ENCODE measurements around the gene BLOC1S5. TPM values are rescaled to one million over a fixed set of nuclear protein-coding genes. Genes with fewer than 3 reads are reported as not detected.

The BLOC1S5 gene
- total and polyA plus RNA-seq, 2 of the 8 experiments (the other 6 are each of a cell fraction or from before 2014, with no cell fraction given): 3.4 to 17.2 TPM

- Histone ChIP-seq H3K79me2 (ENCODE audit: control insufficient read depth in 1 of 2, insufficient read depth in 2 of 2, low read length in 2 of 2) (no peaks in the 10 kb centered on the region), H2BK20ac (ENCODE audit: low read length) (no peak overlapping the region), H3K56ac (replicated peaks; ENCODE audit: insufficient read length, low read depth, low read length) (no peak overlapping the region), H3K4ac (replicated peaks; ENCODE audit: insufficient read length, low read depth, low read length) (no peak overlapping the region), H3K4me2 (ENCODE audit: insufficient read depth in 1 of 2, low read depth in 2 of 2, low read length in 2 of 2) (no peak overlapping the region), H2BK5ac (ENCODE audit: low read depth, low read length) (no peak overlapping the region), H2AK5ac (ENCODE audit: low read depth, low read length) (no peak overlapping the region), H3K36me3 (ENCODE audit: control insufficient read depth in 2 of 4, insufficient read depth in 4 of 4, low read length in 3 of 4) (no peaks in the 10 kb centered on the region), H3K4me1 (replicated peaks in 1 of 4; ENCODE audit: control insufficient read depth in 3 of 4, insufficient read depth in 4 of 4, low read length in 3 of 4) (no peaks in the 10 kb centered on the region), H4K8ac (ENCODE audit: extremely low read depth, insufficient read depth, low read length) (no peak overlapping the region), H3K27me3 (replicated peaks in 1 of 4; ENCODE audit: control insufficient read depth in 3 of 4, extremely low read depth in 1 of 4, insufficient read depth in 3 of 4, low read length in 3 of 4) (no peaks in the 10 kb centered on the region), H3K23ac (ENCODE audit: insufficient read length) (no peak overlapping the region), H2BK120ac (replicated peaks; ENCODE audit: low read depth, low read length) (no peak overlapping the region), H2BK12ac (ENCODE audit: low read depth, low read length) (no peak overlapping the region), H3K79me1 (ENCODE audit: low read depth, low read length) (no peaks in the 10 kb centered on the region), H4K5ac (ENCODE audit: insufficient read length, low read depth, low read length) (no peak overlapping the region), H3K9ac (replicated peaks in 1 of 4; ENCODE audit: extremely low read depth in 1 of 4, low read depth in 3 of 4, low read length in 3 of 4) (no peak overlapping the region), H3K23me2 (ENCODE audit: low read depth, low read length) (no peaks in the 10 kb centered on the region), H2BK15ac (ENCODE audit: low read length) (no peak overlapping the region), H3K14ac (ENCODE audit: insufficient read length) (no peak overlapping the region), H3K27ac (ENCODE audit: low read depth, low read length) (no peak overlapping the region), H4K20me1 (replicated peaks in 1 of 2; ENCODE audit: control insufficient read depth in 1 of 2, insufficient read depth in 2 of 2, low read length in 2 of 2) (no peaks in the 10 kb centered on the region), H4K91ac (replicated peaks; ENCODE audit: insufficient read length, low read length) (no peak overlapping the region), H3K4me3 (ENCODE audit: extremely low read depth in 1 of 4, insufficient read depth in 2 of 4, low read depth in 3 of 4, low read length in 4 of 4) (no peak overlapping the region), H3K18ac (ENCODE audit: extremely low read depth, low read length) (no peak overlapping the region), H3K9me3 (ENCODE audit: insufficient read depth in 2 of 2, low read depth in 1 of 2, low read length in 1 of 2) (no peaks in the 10 kb centered on the region), H2AFZ (ENCODE audit: low read length) (no peak overlapping the region)
- ChIA-PET POLR2A (ENCODE audit: partially characterized antibody) (no interaction called here), CTCF (ENCODE audit: partially characterized antibody) (interaction anchor here (0.7 to 2.6 kb wide), 11 partner anchors 10 to 321 kb away, joined by 3 to 18 read pairs (median 7); no protein-coding TSS in a partner anchor)
- no peak for DNase-seq (ENCODE audit: low read depth in 1 of 2, low spot score in 2 of 2)
- no peak for FAIRE-seq
- peak in 1 of 2 experiments; percentile 46; a peak in 1 of 4 replicates for TF ChIP-seq HDAC2 (IDR thresholded peaks at IDR 0.05; ENCODE audit: borderline replicate concordance in 1 of 2, low read depth in 2 of 2, low read length in 2 of 2)
- TF ChIP-seq E2F6 (IDR thresholded peaks at IDR 0.05): no peak
- peak; percentile 75 for TF ChIP-seq KDM1A (IDR thresholded peaks at IDR 0.05; ENCODE audit: borderline replicate concordance, low read length)
Measured at GRCh38 chr6:7993399-7993798, 70.8 kb downstream of the BLOC1S5 start.
